Measurements from ENCODE around the gene TMEM273.
"Not testable (repeated sequence)": the region's sequence is repeated elsewhere in the genome, so short reads cannot be mapped to it uniquely, and the experiment has no call there.

TMEM273 gene

DNA sequence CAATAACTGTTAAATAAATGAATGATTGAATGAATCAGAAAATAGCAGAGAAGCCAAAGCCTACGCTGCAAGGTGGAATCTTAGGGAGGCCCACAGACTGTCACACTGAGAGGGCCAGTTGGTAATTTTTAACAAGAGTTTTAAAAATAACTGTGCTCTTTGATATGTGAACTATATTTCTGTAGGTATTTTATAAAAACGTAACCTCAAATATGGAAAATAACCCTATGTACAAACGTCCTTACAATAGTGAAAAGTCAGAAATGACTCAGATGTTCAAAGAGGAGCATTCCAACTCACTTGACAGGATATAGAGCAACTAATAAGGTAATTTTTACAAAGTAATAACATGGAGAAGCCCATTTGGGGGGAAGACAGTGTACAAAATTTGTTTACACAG lies 18.9 kb upstream of the TMEM273 start:
- in situ Hi-C loops (cut with MboI; ENCODE audit: low sequenced_read_pairs): no loop called here

DNA sequence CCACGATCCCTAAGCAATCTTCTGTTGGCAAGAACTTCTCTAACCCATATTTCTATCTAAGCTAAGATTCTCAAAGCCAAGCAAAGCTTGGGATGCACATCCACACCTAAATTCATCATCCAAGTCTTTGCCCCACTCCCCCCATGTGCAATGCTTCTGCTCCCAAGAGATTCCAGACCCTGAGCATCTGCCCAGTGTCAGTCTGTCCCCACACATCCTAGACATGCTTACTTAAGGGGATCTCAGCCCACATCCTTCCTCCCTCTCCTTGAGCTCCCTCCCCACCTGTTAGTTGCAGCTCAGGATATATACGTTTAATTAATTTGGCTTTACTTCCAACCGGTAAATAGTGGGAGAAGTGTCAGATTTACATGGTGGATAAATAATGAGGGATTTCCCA lies 17.0 kb upstream of the TMEM273 start:
- in situ Hi-C loops (cut with MboI; ENCODE audit: low sequenced_read_pairs): no loop called here

DNA sequence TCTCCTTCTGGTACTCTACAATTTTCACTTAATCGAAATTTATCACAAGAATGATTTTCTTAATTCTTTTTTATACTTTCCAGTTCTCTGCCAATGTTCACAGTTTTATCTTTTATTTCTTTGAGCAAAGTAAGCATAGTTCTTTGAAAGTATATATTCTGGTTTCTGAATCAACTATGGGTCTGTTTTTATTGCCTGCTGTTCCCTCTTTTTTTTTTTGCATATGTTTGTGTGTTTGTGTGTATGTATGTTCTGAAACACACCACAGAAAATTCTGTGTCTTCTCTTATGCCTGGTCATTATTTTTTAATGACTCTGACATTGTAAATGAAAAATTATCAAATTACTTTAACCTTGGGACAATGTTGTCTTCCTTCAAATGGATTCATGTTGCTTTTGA lies 15.9 kb upstream of the TMEM273 start:
- in situ Hi-C loops (cut with MboI; ENCODE audit: low sequenced_read_pairs): no loop called here

DNA sequence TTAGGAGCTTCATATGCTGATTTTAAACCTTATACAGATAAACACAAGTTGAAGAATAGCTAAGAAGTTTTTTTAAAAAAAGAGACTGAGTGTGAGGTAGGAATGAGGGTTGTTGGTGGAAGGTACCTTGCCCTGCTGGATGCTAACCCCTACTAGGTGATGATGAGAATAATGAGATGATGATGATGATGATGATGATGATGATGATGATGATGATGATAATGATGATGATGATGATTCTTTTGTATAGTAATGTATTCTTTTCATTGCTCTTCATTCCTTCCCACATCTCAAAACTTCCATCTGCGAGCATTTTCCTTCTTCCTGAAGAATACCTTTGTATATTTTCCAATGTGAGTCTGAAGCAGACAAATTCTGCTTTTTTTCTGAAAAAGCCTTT lies 14.1 kb upstream of the TMEM273 start:
- in situ Hi-C loops (cut with MboI; ENCODE audit: low sequenced_read_pairs): no loop called here

DNA sequence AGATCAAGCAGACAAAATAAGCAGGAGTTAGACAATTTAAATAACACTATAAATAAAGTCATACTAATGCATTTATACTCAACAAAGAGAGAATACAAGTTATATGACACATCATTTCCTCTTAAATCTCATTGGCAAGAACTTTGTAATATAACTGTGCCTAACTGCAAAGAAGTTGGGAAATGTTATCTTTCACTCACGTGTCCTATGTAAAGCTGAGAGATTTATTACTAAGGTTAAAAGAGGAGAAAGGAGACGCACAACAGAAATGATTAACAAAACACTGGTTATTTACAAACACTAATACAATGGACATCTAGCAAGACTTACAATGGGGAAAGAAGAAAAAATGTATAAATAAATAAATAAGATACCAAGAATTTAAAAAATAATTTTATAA lies 12.7 kb upstream of the TMEM273 start:
- in situ Hi-C loops (cut with MboI; ENCODE audit: low sequenced_read_pairs): no loop called here

DNA sequence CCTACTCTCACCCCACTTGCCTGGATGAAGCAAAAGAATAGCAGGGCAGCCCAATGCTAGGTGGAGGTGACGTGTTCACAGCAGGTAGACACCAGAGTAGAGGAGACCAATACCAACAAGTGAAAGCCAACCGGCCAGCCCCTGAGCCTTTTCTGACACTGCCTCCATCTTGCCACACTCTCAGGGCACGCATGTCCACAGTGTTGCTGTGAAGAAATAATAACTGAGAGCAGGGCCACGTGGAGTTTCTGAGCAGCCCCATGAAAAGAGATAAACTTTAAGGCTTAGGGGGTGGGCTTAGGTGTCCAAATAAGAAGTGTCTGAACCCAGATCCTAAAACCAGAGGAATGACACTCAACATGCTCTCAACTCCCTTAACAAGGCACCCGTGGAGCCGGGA lies 9.0 kb upstream of the TMEM273 start:
- in situ Hi-C loops (cut with MboI; ENCODE audit: low sequenced_read_pairs): no loop called here

DNA sequence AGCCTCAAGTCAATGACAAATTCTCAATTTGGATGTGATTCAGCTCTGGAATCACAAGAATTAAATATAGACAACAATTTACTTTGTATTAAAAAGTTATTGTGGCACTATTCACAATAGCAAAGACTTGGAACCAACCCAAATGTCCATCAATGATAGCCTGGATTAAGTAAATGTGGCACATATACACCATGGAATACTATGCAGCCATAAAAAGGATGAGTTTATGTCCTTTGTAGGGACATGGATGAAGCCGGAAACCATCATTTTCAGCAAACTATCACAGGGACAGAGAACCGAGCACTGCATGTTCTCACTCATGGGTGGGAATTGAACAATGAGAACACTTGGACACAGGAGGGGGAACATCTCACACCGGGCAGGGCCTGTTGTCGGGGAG lies 7.7 kb upstream of the TMEM273 start:
- in situ Hi-C loops (cut with MboI; ENCODE audit: low sequenced_read_pairs): not testable (repeated sequence)

DNA sequence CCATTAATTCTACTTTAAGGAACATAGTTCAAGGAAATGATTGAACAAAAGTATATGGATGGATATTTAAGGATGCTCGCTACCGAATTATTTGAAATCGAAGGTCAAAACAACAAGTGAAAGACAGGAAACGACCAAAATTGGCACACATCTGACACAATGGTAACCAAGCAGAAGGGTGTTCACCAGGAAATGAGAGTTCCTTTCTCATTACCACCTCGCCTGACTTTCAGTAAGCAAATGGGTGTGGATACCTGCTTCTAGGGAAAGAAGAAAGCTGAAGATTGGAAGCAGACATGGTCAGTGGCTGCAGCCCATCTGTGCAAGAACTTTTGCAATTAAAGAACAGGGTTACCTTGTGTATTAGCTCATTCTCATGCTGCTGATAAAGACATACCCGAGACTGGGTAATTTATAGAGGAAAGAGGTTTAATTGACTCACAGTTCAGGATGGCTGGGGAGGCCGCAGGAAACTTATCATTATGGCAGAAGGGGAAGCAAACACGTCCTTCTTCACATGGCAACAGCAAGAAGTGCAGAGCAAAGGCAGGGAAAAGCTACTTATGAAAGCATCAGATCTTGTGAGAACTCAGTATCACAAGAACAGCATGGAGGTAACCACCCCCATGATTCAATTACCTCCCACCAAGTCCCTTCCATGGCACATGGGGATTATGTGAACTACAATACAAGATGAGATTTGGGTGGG lies 6.2 kb upstream of the TMEM273 start:
- in situ Hi-C loops (cut with MboI; ENCODE audit: low sequenced_read_pairs): no loop called here

DNA sequence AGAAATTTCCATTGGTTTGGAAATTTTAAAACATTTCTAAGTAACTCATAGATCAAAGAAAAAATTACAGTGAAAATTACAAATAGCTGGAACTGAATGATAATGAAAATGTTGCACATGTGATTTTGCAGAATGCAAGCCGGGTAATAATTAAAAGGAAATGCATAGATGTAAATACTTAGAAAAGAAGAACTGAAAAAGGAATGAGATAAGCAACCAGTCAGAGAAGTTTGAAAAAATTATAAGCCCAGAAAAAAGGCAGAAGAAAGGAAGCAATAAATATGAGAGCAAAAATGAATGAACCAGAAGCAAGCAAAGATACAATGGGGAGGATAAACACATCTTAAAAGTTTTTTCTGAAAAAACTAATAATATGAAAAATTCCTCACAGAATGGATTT lies 3.2 kb upstream of the TMEM273 start:
- in situ Hi-C loops (cut with MboI; ENCODE audit: low sequenced_read_pairs): no loop called here

DNA sequence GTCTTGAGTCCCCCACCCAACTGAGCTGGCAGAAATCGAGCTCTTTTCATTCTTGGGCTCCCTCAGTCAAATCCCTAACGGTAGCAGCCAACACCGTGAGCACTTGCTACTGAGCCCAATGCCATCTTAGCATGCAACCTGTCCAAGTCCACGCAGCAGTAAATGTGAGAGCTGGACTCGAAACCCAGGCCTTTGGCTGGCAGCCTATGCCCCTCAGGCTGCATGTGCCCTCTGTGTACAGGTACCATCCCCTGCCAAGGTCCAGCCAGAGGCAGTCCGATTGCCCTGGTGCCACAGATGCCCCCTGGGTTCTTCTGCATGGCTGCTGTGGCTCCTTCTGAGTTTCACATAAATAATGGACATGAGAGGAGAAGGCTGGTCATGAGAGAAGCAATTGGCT lies 1.2 kb upstream of the TMEM273 start:
- in situ Hi-C loops (cut with MboI; ENCODE audit: low sequenced_read_pairs): no loop called here

DNA sequence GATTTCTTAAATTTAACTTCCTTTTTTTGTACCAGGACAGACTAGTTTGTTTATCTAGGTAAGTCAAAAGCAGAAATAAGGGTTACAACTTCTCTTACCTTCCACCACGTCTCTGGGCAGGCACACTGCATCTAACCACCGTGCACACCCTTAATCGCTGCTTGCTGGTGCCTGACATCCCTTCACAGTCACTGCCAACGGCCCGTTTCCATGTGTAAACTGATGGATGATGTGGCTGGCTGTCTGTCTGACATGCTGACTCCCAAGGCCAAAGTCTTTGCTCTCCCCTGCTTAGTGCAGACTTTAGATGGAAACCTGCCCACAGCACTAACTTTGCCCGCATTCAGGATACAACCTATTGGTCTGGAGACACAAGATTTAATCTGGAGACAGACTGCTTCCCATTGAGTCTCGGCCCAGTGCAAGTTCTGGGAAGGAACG lies 1.1 kb downstream of the TMEM273 start:
- in situ Hi-C loops (cut with MboI; ENCODE audit: low sequenced_read_pairs): no loop called here

DNA sequence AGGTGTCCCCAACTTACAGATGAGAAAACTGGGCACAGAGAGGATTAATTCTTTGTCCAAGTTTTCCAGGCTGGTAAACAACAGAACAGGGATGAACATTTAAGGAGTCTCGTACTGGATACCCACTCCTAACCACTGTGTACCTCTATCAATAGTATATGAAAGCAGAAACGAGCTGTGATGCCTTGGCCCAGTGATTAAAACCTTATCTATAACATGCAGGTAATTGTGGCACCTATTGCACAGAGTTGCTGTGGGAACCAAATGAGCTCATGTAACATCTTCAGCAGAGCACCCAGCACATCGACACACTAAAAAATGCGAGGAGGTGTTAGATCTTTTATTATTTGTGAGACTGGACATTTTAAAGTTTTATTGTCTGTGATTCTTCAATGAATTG lies 1.6 kb downstream of the TMEM273 start:
- in situ Hi-C loops (cut with MboI; ENCODE audit: low sequenced_read_pairs): no loop called here

DNA sequence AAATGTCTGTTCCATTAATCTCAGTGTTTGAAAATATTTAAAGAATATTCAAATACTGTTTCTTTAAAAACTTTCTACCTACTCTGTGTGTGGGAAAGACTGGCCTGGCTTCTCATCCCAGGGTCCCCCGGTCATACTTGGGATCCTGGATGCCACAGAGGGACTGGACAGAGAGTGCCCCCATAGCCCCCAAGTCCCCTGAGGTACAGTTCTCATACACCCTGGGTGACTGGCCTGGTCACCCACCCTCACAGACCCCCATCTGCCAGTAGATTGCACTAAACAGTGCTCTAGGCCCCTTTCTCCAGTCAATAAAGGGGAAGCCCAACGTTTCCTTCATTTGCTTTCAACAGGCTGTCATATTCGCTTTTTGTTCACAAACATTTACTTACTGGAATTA lies 3.0 kb downstream of the TMEM273 start:
- in situ Hi-C loops (cut with MboI; ENCODE audit: low sequenced_read_pairs): no loop called here

DNA sequence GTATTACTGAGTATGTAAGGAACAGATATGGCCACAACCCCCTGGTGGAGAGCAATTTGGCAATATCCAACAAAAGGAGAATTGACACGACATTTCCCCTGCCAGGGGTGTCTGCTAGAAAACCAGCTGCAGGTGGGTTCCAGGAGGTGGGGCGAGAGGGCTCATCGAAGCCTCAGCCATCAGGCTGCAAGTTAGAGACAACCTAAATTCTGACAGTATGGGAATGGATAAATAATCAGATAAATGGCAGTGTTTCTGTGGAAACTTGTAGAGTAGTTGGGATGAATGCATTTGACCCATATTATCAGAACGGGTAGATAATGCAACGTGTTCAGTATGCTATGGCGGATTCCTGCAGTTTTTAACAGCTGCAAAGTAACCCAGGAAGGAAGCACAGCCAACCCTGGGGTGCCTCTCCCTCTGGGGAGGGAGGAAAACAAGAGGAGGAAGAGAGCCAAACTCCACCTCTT lies 3.5 kb downstream of the TMEM273 start:
- in situ Hi-C loops (cut with MboI; ENCODE audit: low sequenced_read_pairs): no loop called here

DNA sequence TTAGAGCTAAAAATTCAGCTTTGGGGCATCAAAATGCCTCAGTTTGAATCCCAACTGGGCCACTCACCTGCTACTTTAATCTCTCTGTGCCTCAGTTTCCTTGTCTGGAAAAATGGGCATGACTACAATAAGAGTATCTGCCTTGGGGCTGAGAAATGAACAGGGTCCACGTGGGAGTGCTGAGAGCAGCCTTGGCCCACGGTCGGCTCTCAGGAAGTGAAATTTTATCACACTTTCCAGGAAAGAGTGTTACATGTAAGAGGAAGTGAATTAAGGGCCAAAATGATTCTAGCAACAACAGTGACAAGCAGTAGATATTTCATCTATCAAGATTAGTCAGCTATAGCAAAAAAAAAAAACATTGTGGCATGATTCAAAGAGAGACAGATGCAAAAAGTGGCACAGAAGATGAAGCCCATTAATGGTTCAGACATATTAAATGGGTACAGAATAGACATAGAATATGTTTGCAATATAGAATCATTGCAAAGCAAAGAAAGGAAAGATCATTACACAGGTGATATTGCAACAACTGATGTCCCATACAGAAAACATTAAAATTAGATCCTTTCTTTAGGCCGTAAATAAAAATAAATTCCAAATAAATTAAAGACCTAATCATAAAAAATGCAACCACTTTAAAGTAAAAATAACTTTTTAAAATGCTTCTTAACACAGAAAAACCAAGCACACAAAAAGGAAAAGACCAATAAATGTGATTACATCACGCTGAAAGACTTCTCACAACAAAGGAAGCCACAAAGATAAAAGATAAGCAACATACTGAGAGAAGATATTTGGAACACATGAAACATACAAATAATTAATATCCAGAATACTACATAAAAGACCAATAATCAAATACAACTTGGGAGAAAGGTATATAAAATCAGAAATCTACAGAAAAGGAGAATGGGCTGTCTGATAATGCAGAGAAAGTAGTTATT lies 4.3 kb downstream of the TMEM273 start:
- in situ Hi-C loops (cut with MboI; ENCODE audit: low sequenced_read_pairs): no loop called here

DNA sequence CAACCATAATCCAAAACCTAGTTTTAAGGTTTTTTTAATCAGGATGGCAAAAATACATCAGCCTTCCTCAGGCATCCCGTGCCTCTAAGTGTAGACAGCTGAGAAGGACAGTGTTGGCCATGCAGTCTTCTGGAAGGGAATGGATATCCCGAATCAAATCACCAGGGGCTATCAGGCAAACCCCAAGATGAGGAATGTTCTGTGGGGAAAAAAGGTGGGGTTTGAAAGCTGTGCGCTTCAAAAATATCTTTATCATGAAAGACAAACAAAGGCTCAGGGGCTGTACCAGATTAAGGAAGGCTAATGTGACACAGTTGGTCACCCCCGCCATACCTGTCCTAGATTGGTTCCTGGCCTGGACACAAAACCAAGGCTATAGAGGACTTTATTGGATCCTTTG lies 5.4 kb downstream of the TMEM273 start:
- in situ Hi-C loops (cut with MboI; ENCODE audit: low sequenced_read_pairs): no loop called here

DNA sequence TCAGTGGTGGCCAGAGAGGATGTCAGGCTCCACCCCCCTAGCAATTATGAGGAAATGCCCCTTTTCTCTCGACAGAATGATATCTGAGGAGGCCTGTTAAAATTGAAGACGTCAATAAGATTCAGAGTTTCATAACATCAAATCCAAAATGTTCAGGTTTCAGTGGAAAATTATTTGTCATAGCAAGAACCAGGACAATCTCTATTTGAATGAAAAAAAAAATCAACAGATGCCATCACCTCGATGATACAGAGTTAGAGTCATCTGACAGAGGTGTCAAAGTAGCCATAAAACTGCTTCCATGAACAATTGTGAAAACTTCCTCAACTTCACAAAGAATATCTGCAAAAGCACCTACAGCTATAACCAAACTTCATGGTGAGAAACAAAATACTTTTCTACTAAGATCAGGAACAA lies 7.7 kb downstream of the TMEM273 start:
- in situ Hi-C loops (cut with MboI; ENCODE audit: low sequenced_read_pairs): no loop called here

DNA sequence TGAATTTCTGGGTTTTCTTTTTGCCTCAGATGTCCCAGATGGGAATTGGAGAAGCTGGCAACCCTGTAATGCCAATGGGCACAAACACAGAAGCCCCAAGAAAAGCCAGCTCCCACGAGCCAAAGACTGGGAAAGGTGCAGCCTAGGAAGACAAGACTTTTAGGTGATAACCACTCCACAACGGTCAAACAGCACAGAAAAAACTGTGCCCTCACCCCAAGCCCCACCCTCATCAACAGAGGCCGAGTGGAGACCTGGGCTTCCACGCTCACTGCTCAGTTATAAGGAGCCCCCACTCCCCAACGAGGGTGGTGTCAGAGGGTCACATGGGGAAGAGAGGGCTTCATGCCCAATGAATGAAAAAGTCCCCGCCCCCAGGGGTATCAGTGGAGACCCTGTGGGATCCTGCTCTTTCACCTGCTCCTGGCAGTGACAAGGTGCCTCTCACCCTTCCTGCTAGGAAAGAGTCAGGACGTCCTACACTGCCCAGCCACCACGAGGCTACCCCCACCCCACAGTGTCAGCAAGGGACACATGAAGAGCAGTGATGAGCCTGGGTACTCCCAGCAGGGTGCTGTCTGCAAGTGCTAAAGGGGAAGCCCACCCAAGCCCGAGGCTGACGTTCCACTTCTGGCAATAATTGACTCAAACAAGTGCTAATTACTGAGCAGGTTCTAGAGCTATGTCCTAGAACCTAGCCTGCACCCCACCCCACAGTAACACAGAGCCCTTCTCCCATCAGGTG lies 8.3 kb downstream of the TMEM273 start:
- in situ Hi-C loops (cut with MboI; ENCODE audit: low sequenced_read_pairs): no loop called here

DNA sequence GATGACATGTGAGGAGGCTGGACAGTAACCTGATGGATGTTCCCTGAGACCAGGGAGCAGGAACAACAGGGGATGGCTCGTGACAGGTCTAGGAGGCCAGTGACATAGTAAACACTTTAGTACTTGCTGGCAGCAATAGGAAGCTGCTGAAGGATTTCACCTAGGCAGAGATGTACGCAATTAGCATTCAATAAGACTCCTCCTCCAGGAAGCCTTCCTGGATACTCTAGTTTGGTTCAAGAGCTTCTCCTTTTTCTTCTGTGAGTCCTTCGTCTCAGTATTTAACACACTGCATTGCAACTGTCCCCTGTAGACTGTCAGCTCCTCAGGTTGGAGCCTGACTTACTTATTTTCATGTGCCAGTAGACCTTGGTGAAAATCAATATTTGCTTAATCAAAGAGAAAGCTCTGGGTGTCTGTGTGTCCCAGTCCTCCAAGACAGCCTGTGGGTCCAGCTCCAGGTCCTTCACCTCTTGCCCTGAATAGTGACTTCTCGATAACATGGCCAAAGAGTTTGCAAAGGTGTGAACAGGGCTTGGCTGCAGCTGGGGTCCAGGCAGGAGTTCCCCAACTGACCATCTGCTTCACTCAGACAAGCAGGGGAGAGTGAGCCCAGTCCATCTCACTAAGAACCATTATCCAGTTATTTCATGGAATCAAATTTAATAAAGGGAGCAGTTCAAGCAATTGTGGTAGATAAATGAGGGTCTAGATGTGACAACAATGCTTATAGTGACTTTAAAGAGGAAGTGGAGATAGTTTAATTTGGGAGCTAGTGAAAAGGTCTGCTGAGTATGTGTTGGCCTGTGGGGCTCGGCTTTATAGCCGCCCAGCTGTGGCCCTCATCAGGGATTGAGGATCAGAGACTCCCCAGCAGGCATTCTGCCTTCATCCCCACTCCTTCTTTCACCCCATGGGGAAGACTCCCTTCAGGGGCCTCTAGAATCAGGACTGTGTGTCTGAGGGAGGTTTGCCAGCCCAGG lies 9.4 kb downstream of the TMEM273 start:
- in situ Hi-C loops (cut with MboI; ENCODE audit: low sequenced_read_pairs): no loop called here
